ENCODE results near the gene HNF1B.
"Not testable (repeated sequence)": the region's sequence is repeated elsewhere in the genome, so short reads cannot be mapped to it uniquely, and the experiment has no call there.

HNF1B gene

DNA sequence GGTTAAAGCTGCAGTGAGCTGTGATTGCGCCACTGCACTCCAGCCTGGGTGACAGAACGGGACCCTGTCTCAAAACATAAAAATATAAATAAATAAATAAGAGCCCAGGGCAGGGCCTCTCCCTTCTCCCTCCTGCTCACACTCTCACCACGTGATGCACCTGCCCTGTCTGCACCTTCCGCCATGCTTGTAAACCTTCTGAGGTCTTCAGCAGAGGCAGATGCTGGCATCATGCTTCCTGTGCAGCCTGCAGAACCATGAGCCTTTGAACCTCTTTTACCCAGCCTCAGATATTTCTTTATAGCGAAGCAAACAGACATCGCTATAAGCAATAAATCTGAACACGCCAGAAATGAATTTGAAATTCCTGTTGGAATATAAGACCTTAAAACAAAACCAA lies 48.5 kb downstream of the HNF1B start:
- Histone ChIP-seq H3K27me3 (ENCODE audit: control insufficient read depth, insufficient read depth, low read length, poor library complexity, severe bottlenecking) (no peaks in the 10 kb centered on the region), H3K9me3 (ENCODE audit: control insufficient read depth, low read length) (no peaks in the 10 kb centered on the region)
- 91 to 95% methylated on average over 7 of the region's 7 CpGs for WGBS, 2 experiments

DNA sequence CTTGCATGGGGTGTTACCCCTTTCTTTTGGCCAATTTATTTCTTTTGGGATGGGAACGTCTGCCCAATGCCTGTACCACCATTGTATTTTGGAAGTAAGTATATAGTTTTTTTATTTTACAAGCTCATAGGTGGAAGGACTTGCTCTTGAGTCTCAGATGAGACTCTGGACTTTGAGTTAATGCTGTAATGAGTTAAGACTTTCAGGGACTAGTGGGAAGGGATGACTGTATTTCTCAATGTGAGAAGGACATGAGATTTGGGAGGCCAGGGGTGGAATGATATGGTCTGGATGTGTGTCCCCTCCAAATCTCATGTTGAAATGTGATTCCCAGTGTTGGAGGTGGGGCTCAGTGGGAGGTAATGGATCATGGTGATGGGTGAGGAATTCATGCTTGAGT lies 49.1 kb downstream of the HNF1B start:
- no peaks in the 10 kb centered on the region for H3K36me3 ChIP-seq (ENCODE audit: control insufficient read depth, insufficient read depth, low read length)
- 83 to 93% methylated on average over 1 of the region's 1 CpG for WGBS, 2 experiments
- no peaks in the 10 kb centered on the region for H3K9me3 ChIP-seq (ENCODE audit: control insufficient read depth, low read length)
- no peaks in the 10 kb centered on the region for H3K4me1 ChIP-seq (ENCODE audit: control insufficient read depth, insufficient read depth, low read length)
- no peak overlapping the region for H3K4me3 ChIP-seq (ENCODE audit: insufficient read depth, low read depth, low read length)
- no peak overlapping the region for H3K27ac ChIP-seq (ENCODE audit: insufficient read depth, low read depth, low read length, poor library complexity, severe bottlenecking)
- H3K27me3 ChIP-seq (ENCODE audit: control insufficient read depth, insufficient read depth, low read length, poor library complexity, severe bottlenecking) = no peaks in the 10 kb centered on the region

More for the DNA sequence above, 48.5 kb downstream of the HNF1B start:
- Histone ChIP-seq H3K27ac (ENCODE audit: insufficient read depth, low read depth, low read length, poor library complexity, severe bottlenecking) (no peak overlapping the region), H3K4me1 (ENCODE audit: control insufficient read depth, insufficient read depth, low read length) (no peaks in the 10 kb centered on the region), H3K36me3 (ENCODE audit: control insufficient read depth, insufficient read depth, low read length) (no peaks in the 10 kb centered on the region), H3K4me3 (ENCODE audit: insufficient read depth, low read depth, low read length) (no peak overlapping the region)

DNA sequence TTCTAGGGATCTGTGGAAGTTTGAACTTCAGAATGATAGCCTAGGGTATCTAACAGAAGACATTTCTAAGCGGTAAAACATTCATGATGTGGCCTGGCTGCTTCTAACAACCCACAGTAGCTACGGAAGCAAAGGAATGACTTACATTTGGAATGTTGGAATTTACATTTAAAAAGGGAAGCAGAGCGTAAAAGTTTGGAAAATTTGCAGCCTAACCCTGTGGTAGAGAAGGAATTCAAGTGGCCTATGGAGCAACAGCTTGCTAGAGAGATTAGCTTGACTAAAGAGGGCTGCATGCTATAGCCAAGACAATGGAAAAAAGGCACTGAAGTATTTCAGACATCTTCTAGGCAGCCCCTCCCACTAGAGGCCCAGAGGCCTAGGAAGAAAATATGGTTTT lies 50.1 kb downstream of the HNF1B start:
- H3K27ac ChIP-seq (ENCODE audit: insufficient read depth, low read depth, low read length, poor library complexity, severe bottlenecking) = no peak overlapping the region
- 83 to 95% methylated on average over 3 of the region's 3 CpGs for WGBS, 2 experiments
- H3K36me3 ChIP-seq (ENCODE audit: control insufficient read depth, insufficient read depth, low read length) = no peaks in the 10 kb centered on the region
- H3K27me3 ChIP-seq (ENCODE audit: control insufficient read depth, insufficient read depth, low read length, poor library complexity, severe bottlenecking) = no peaks in the 10 kb centered on the region
- no peaks in the 10 kb centered on the region for H3K9me3 ChIP-seq (ENCODE audit: control insufficient read depth, low read length)
- no peak overlapping the region for H3K4me3 ChIP-seq (ENCODE audit: insufficient read depth, low read depth, low read length)
- no peaks in the 10 kb centered on the region for H3K4me1 ChIP-seq (ENCODE audit: control insufficient read depth, insufficient read depth, low read length)

DNA sequence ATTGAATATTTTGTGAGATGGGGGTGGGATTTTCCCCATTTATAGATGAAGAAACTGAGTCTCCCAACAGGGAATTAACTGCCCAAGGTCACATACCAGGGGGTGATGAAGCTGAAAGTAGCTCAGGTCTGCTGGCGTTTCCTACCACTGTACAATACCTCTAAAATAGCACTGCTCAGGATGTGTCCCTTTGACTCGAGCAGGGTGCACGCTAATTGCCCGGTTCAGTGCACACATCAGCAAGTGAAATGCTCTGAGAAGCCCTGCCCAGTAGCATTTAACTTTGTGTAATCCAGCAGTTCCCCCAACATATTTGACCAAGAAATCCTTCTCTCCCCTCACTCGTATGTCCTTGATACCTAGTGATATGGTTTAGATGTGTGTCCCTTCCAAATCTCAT lies 51.5 kb downstream of the HNF1B start:
- Histone ChIP-seq H3K4me3 (ENCODE audit: insufficient read depth, low read depth, low read length) (no peak overlapping the region), H3K36me3 (ENCODE audit: control insufficient read depth, insufficient read depth, low read length) (no peaks in the 10 kb centered on the region)
- 89 to 93% methylated on average over 4 to 5 of the region's 5 CpGs for WGBS, 2 experiments

DNA sequence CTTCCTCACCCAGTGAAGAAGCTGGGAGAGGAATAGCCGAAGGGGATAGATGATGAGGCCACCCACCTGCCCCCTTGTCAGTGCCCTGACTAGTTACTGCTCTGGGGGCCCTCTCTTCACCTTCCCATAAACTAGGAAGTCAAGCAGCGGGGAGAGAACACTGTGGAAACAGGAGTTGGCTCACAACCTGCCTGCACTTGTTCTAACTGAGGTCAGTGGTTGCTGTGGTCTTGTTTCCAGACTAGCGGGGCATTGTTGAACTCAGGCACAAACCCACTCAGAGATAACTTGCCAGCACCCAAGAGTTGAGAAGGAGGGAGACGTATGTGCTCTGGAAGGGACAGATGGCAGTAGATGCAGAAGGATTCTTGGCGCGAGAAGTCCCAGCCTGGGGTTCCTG lies 53.1 kb downstream of the HNF1B start:
- Histone ChIP-seq H3K9me3 (ENCODE audit: control insufficient read depth, low read length) (no peaks in the 10 kb centered on the region), H3K27me3 (ENCODE audit: control insufficient read depth, insufficient read depth, low read length, poor library complexity, severe bottlenecking) (no peaks in the 10 kb centered on the region), H3K36me3 (ENCODE audit: control insufficient read depth, insufficient read depth, low read length) (no peaks in the 10 kb centered on the region), H3K27ac (ENCODE audit: insufficient read depth, low read depth, low read length, poor library complexity, severe bottlenecking) (no peak overlapping the region), H3K4me1 (ENCODE audit: control insufficient read depth, insufficient read depth, low read length) (no peaks in the 10 kb centered on the region), H3K4me3 (ENCODE audit: insufficient read depth, low read depth, low read length) (no peak overlapping the region)
- 96 to 98% methylated on average over 6 of the region's 6 CpGs for WGBS, 2 experiments

More for the DNA sequence above, 51.5 kb downstream of the HNF1B start:
- H3K9me3 ChIP-seq (ENCODE audit: control insufficient read depth, low read length) = no peaks in the 10 kb centered on the region
- H3K27me3 ChIP-seq (ENCODE audit: control insufficient read depth, insufficient read depth, low read length, poor library complexity, severe bottlenecking) = no peaks in the 10 kb centered on the region
- H3K27ac ChIP-seq (ENCODE audit: insufficient read depth, low read depth, low read length, poor library complexity, severe bottlenecking) = no peak overlapping the region
- H3K4me1 ChIP-seq (ENCODE audit: control insufficient read depth, insufficient read depth, low read length) = no peaks in the 10 kb centered on the region

DNA sequence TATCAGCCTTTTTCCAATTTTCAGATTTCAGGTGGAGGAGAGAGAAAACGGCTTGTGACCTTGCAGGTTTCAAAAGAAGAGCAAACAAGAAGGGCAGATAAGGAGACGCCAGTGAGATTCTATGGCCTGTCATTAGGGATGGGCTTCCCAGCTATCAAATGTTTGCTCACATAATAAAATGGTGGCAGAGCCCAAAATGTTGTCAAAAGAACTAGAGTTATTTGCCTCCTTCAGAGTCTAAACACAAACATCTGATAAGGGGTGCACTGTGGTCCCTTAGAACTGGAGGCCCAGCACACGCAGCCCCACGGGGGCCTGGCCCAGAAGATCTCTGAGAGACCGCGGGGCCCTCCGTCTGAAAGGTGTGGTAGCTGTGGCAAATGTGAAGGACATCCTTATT lies 55.5 kb downstream of the HNF1B start:
- Histone ChIP-seq H3K36me3 (ENCODE audit: control insufficient read depth, insufficient read depth, low read length) (no peaks in the 10 kb centered on the region), H3K4me3 (ENCODE audit: insufficient read depth, low read depth, low read length) (no peak overlapping the region), H3K27ac (ENCODE audit: insufficient read depth, low read depth, low read length, poor library complexity, severe bottlenecking) (no peak overlapping the region), H3K27me3 (ENCODE audit: control insufficient read depth, insufficient read depth, low read length, poor library complexity, severe bottlenecking) (no peaks in the 10 kb centered on the region), H3K9me3 (ENCODE audit: control insufficient read depth, low read length) (no peaks in the 10 kb centered on the region), H3K4me1 (ENCODE audit: control insufficient read depth, insufficient read depth, low read length) (no peaks in the 10 kb centered on the region)
- 93 to 96% methylated on average over 7 of the region's 7 CpGs for WGBS, 2 experiments

DNA sequence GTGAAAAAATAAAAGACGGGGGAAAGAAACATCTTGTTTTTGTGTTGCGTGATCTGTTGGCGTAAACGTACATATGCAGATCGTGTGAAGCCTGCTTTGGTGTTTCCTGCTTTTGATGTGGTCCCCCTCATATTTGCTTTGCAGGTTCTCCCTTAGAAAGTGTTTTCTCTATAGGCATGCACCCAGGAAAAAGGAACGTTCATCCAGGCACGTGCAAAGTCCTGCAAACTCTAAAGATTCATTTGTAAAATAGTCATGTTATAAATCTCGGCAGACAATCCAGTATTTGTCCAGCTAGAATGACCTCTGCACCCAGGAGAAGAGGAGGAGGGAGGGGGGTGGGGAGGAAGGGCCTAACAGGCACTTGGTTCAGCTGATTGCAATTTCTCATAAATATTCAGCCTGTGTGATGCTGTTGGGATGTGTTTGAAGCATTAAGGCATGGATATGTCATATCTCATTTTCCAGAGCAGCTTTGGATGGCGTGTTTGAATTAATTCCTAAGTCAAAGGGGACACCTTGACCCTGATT lies 61.3 kb downstream of the HNF1B start:
- 95 to 96% methylated on average over 9 of the region's 9 CpGs for WGBS, 2 experiments
- H3K36me3 ChIP-seq (ENCODE audit: control insufficient read depth, insufficient read depth, low read length) = no peaks in the 10 kb centered on the region
- H3K27me3 ChIP-seq (ENCODE audit: control insufficient read depth, insufficient read depth, low read length, poor library complexity, severe bottlenecking) = no peaks in the 10 kb centered on the region
- H3K27ac ChIP-seq (ENCODE audit: insufficient read depth, low read depth, low read length, poor library complexity, severe bottlenecking) = no peak overlapping the region
- H3K4me1 ChIP-seq (ENCODE audit: control insufficient read depth, insufficient read depth, low read length) = no peaks in the 10 kb centered on the region
- no peak overlapping the region for H3K4me3 ChIP-seq (ENCODE audit: insufficient read depth, low read depth, low read length)
- no peaks in the 10 kb centered on the region for H3K9me3 ChIP-seq (ENCODE audit: control insufficient read depth, low read length)

DNA sequence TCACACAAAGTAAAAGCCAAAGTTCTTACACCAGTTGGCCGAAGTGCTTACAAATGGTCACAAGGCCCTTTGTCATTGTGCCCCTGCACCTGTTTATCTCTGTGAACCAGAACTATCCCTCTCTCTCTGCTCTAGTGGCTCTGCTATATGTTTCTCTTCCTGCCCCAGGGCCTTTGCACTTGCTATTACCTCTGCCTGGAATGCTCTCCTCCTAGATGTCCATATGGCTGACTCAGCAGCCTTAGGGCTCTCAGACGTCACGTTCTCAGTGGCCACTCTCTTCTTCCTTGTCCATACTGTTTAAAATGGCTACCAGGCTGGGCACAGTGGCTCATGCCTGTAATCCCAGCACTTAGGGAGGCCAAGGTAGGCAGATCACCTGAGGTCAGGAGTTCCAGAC lies 62.9 kb downstream of the HNF1B start:
- Histone ChIP-seq H3K4me1 (ENCODE audit: control insufficient read depth, insufficient read depth, low read length) (no peaks in the 10 kb centered on the region), H3K27ac (ENCODE audit: insufficient read depth, low read depth, low read length, poor library complexity, severe bottlenecking) (no peak overlapping the region), H3K36me3 (ENCODE audit: control insufficient read depth, insufficient read depth, low read length) (no peaks in the 10 kb centered on the region), H3K27me3 (ENCODE audit: control insufficient read depth, insufficient read depth, low read length, poor library complexity, severe bottlenecking) (no peaks in the 10 kb centered on the region), H3K9me3 (ENCODE audit: control insufficient read depth, low read length) (no peaks in the 10 kb centered on the region), H3K4me3 (ENCODE audit: insufficient read depth, low read depth, low read length) (no peak overlapping the region)
- WGBS, 2 experiments = 88 to 90% methylated on average over 3 of the region's 3 CpGs

DNA sequence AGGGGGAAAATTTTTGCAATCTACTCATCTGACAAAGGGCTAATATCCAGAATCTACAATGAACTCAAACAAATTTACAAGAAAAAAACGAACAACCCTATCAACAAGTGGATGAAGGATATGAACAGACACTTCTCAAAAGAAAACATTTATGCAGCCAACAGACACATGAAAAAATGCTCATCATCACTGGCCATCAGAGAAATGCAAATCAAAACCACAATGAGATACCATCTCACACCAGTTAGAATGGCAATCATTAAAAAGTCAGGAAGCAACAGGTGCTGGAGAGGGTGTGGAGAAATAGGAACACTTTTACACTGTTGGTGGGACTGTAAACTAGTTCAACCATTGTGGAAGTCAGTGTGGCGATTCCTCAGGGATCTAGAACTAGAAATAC lies 64.9 kb downstream of the HNF1B start:
- H3K4me3 ChIP-seq (ENCODE audit: insufficient read depth, low read depth, low read length); H3K36me3 ChIP-seq (ENCODE audit: control insufficient read depth, insufficient read depth, low read length); H3K27me3 ChIP-seq (ENCODE audit: control insufficient read depth, insufficient read depth, low read length, poor library complexity, severe bottlenecking); H3K27ac ChIP-seq (ENCODE audit: insufficient read depth, low read depth, low read length, poor library complexity, severe bottlenecking); H3K9me3 ChIP-seq (ENCODE audit: control insufficient read depth, low read length); H3K4me1 ChIP-seq (ENCODE audit: control insufficient read depth, insufficient read depth, low read length): not testable (repeated sequence)
- no CpG with 5 or more reads among the region's 2 CpGs for WGBS, 2 experiments

DNA sequence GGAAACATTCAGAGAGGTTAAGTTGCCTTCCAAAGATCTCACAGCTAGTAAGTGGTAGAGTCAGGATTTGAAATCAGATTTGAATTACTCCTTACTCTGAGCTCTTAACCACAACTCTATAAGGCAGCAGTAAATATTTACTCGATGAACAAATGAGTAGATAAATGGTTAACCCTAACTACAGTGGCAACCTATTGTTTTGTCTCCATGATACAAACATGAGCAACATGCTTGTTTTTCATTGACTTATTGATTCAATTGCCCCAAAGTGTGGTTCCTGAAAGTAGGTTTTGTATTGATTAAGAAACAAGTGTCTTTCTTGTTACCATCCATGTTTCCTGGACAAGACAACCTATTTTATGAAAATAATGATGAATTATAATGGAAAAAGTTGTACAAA lies 66.8 kb downstream of the HNF1B start:
- no peaks in the 10 kb centered on the region for H3K27me3 ChIP-seq (ENCODE audit: control insufficient read depth, insufficient read depth, low read length, poor library complexity, severe bottlenecking)
- H3K36me3 ChIP-seq (ENCODE audit: control insufficient read depth, insufficient read depth, low read length) = no peaks in the 10 kb centered on the region
- H3K9me3 ChIP-seq (ENCODE audit: control insufficient read depth, low read length) = no peaks in the 10 kb centered on the region
- 100% methylated on average over 1 of the region's 1 CpG for WGBS, 2 experiments
- no peak overlapping the region for H3K4me3 ChIP-seq (ENCODE audit: insufficient read depth, low read depth, low read length)
- H3K4me1 ChIP-seq (ENCODE audit: control insufficient read depth, insufficient read depth, low read length) = no peaks in the 10 kb centered on the region
- H3K27ac ChIP-seq (ENCODE audit: insufficient read depth, low read depth, low read length, poor library complexity, severe bottlenecking) = no peak overlapping the region

DNA sequence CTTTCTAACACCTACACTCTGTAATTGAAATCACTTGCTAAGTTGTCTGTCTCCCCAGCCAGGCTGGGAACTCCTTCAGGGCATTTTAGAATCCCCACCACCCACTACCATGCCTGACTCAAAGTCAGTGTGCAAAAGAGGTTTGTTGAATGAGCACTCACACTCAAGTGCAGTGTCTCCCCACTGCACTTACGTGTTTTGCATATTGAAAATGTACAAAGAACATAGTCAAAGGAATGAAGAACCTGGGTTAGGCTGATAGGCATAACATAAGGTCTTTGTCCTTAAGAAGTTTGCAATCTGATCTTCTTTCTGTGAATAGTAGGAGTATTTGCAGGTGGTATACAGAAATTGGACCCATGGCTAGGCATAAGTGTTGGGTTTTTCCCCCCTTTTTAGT lies 67.8 kb downstream of the HNF1B start:
- Histone ChIP-seq H3K9me3 (ENCODE audit: control insufficient read depth, low read length) (no peaks in the 10 kb centered on the region), H3K4me1 (ENCODE audit: control insufficient read depth, insufficient read depth, low read length) (no peaks in the 10 kb centered on the region), H3K27ac (ENCODE audit: insufficient read depth, low read depth, low read length, poor library complexity, severe bottlenecking) (no peak overlapping the region), H3K4me3 (ENCODE audit: insufficient read depth, low read depth, low read length) (no peak overlapping the region), H3K27me3 (ENCODE audit: control insufficient read depth, insufficient read depth, low read length, poor library complexity, severe bottlenecking) (no peaks in the 10 kb centered on the region), H3K36me3 (ENCODE audit: control insufficient read depth, insufficient read depth, low read length) (no peaks in the 10 kb centered on the region)
- 91 to 100% methylated on average over 1 of the region's 1 CpG for WGBS, 2 experiments

All from ectodermal cell (in vitro differentiated cells).